Measurements from ENCODE around the gene SCN2B. TPM values are rescaled to one million over a fixed set of nuclear protein-coding genes. Genes with fewer than 3 reads are reported as not detected.

The SCN2B gene
- total RNA-seq, 2 experiments from 2014 or later = 0.06 to 0.10 TPM

- no TSS peak for BruUV-seq (replicated peaks)
- H3K4me3 ChIP-seq (ENCODE audit: low read depth, low read length, poor library complexity, severe bottlenecking) = no peak overlapping the region
- CTCF ChIA-PET (ENCODE audit: unreplicated experiment) = interaction anchor here (0.6 kb wide), 1 partner anchor 24 kb away, joined by 5 read pairs; no protein-coding TSS in a partner anchor
- H4K20me1 ChIP-seq (ENCODE audit: insufficient read depth, low read length) = no peaks in the 10 kb centered on the region
- no peaks in the 10 kb centered on the region for H3K36me3 ChIP-seq (ENCODE audit: insufficient read depth, low read length)
- H3K79me2 ChIP-seq (ENCODE audit: insufficient read depth, low read depth, low read length) = no peaks in the 10 kb centered on the region
- H3K27ac ChIP-seq (ENCODE audit: low read depth, low read length, poor library complexity, severe bottlenecking) = no peak overlapping the region
- no peak overlapping the region for H2AFZ ChIP-seq (ENCODE audit: low read length)
- no peaks in the 10 kb centered on the region for H3K4me1 ChIP-seq (ENCODE audit: insufficient read depth, low read length, poor library complexity, severe bottlenecking)
- H3K4me2 ChIP-seq (ENCODE audit: low read length) = no peak overlapping the region
- intact Hi-C loops (cut with micrococcal nuclease; ENCODE audit: unreplicated experiment) = loop anchor here (5.0 kb wide), 1 partner anchor 469 kb away; no protein-coding TSS in a partner anchor
- POLR2A ChIA-PET = no interaction called here
- TF ChIP-seq CTCF (conservative IDR thresholded peaks at IDR 0.05; ENCODE audit: low read length) = no peak
- TF ChIP-seq EZH2phosphoT487 (IDR thresholded peaks at IDR 0.05; ENCODE audit: borderline replicate concordance, low read depth, low read length) = no peak
- DNase-seq (ENCODE audit: low spot score) = no peak
- H3K9me2 ChIP-seq (ENCODE audit: insufficient read depth, low read length) = no peaks in the 10 kb centered on the region
- no peaks in the 10 kb centered on the region for H3K9me3 ChIP-seq (ENCODE audit: low read length)
These were observed 28.2 kb downstream of the SCN2B start for GRCh38 chr11:118148240-118148639.

- Histone ChIP-seq H3K27ac (ENCODE audit: low read depth, low read length, poor library complexity, severe bottlenecking) (no peak overlapping the region), H3K79me2 (ENCODE audit: insufficient read depth, low read depth, low read length) (no peaks in the 10 kb centered on the region), H3K36me3 (ENCODE audit: insufficient read depth, low read length) (no peaks in the 10 kb centered on the region), H3K9me2 (ENCODE audit: insufficient read depth, low read length) (no peaks in the 10 kb centered on the region), H3K9me3 (ENCODE audit: low read length) (no peaks in the 10 kb centered on the region), H3K4me2 (ENCODE audit: low read length) (no peak overlapping the region), H4K20me1 (ENCODE audit: insufficient read depth, low read length) (no peaks in the 10 kb centered on the region), H3K4me1 (ENCODE audit: insufficient read depth, low read length, poor library complexity, severe bottlenecking) (no peaks in the 10 kb centered on the region), H2AFZ (ENCODE audit: low read length) (no peak overlapping the region), H3K4me3 (ENCODE audit: low read depth, low read length, poor library complexity, severe bottlenecking) (no peak overlapping the region)
- TF ChIP-seq EZH2phosphoT487 (IDR thresholded peaks at IDR 0.05; ENCODE audit: borderline replicate concordance, low read depth, low read length) = no peak
- TF ChIP-seq CTCF (conservative IDR thresholded peaks at IDR 0.05; ENCODE audit: low read length) = no peak
- DNase-seq (ENCODE audit: low spot score) = no peak
- intact Hi-C loops (cut with micrococcal nuclease; ENCODE audit: unreplicated experiment) = loop anchor here (5.0 kb wide), 1 partner anchor 470 kb away; no protein-coding TSS in a partner anchor
- BruUV-seq (replicated peaks) = no TSS peak
- ChIA-PET POLR2A (no interaction called here), CTCF (ENCODE audit: unreplicated experiment) (no interaction called here)
These were observed 28.9 kb downstream of the SCN2B start for GRCh38 chr11:118147502-118147901.

GRCh38 chr11:118146554-118146953 lies 29.9 kb downstream of the SCN2B start:
- no peaks in the 10 kb centered on the region for H3K9me3 ChIP-seq (ENCODE audit: low read length)
- H3K9me2 ChIP-seq (ENCODE audit: insufficient read depth, low read length) = no peaks in the 10 kb centered on the region
- H3K27ac ChIP-seq (ENCODE audit: low read depth, low read length, poor library complexity, severe bottlenecking) = no peak overlapping the region
- intact Hi-C loops (cut with micrococcal nuclease; ENCODE audit: unreplicated experiment) = loop anchor here (5.0 kb wide), 1 partner anchor 471 kb away; no protein-coding TSS in a partner anchor
- POLR2A ChIA-PET = interaction anchor here (0.6 kb wide), 1 partner anchor 260 kb away, joined by 4 read pairs; no protein-coding TSS in a partner anchor
- no peak overlapping the region for H3K4me3 ChIP-seq (ENCODE audit: low read depth, low read length, poor library complexity, severe bottlenecking)
- CTCF ChIA-PET (ENCODE audit: unreplicated experiment) = no interaction called here
- TF ChIP-seq EZH2phosphoT487 (IDR thresholded peaks at IDR 0.05; ENCODE audit: borderline replicate concordance, low read depth, low read length) = no peak
- no peak overlapping the region for H2AFZ ChIP-seq (ENCODE audit: low read length)
- H3K4me1 ChIP-seq (ENCODE audit: insufficient read depth, low read length, poor library complexity, severe bottlenecking) = no peaks in the 10 kb centered on the region
- no peaks in the 10 kb centered on the region for H3K36me3 ChIP-seq (ENCODE audit: insufficient read depth, low read length)
- no peak overlapping the region for H3K4me2 ChIP-seq (ENCODE audit: low read length)
- DNase-seq (ENCODE audit: low spot score) = no peak
- no TSS peak for BruUV-seq (replicated peaks)
- H4K20me1 ChIP-seq (ENCODE audit: insufficient read depth, low read length) = no peaks in the 10 kb centered on the region
- no peaks in the 10 kb centered on the region for H3K79me2 ChIP-seq (ENCODE audit: insufficient read depth, low read depth, low read length)
